ENCODE data around the gene SGK1.

- TF ChIP-seq, protein P1, sequence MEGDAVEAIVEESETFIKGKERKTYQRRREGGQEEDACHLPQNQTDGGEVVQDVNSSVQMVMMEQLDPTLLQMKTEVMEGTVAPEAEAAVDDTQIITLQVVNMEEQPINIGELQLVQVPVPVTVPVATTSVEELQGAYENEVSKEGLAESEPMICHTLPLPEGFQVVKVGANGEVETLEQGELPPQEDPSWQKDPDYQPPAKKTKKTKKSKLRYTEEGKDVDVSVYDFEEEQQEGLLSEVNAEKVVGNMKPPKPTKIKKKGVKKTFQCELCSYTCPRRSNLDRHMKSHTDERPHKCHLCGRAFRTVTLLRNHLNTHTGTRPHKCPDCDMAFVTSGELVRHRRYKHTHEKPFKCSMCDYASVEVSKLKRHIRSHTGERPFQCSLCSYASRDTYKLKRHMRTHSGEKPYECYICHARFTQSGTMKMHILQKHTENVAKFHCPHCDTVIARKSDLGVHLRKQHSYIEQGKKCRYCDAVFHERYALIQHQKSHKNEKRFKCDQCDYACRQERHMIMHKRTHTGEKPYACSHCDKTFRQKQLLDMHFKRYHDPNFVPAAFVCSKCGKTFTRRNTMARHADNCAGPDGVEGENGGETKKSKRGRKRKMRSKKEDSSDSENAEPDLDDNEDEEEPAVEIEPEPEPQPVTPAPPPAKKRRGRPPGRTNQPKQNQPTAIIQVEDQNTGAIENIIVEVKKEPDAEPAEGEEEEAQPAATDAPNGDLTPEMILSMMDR (optimal IDR thresholded peaks at IDR 0.05 in 1 of 3, IDR thresholded peaks at IDR 0.05 in 1 of 3, conservative IDR thresholded peaks at IDR 0.05 in 1 of 3; ENCODE audit: extremely low read depth in 1 of 3, insufficient read depth in 2 of 3, low read length in 3 of 3): no peak
- no peak for TF ChIP-seq EZH2 (IDR thresholded peaks at IDR 0.05; ENCODE audit: low read length)
Measured at GRCh38 chr6:134131530-134132139, 186.3 kb downstream of the SGK1 start.

All from keratinocyte (primary cell).